NCI-H446 (cell line): ENCODE measurements around the gene RRAD.
"Not testable (repeated sequence)": the region's sequence is repeated elsewhere in the genome, so short reads cannot be mapped to it uniquely, and the experiment has no call there.

Source experiments
- DNase-seq, 2 experiments: peaks; one replicate each; lab custom pipeline; 2025; lab: John Stamatoyannopoulos, UW

The RRAD gene, protein sequence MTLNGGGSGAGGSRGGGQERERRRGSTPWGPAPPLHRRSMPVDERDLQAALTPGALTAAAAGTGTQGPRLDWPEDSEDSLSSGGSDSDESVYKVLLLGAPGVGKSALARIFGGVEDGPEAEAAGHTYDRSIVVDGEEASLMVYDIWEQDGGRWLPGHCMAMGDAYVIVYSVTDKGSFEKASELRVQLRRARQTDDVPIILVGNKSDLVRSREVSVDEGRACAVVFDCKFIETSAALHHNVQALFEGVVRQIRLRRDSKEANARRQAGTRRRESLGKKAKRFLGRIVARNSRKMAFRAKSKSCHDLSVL

DNA sequence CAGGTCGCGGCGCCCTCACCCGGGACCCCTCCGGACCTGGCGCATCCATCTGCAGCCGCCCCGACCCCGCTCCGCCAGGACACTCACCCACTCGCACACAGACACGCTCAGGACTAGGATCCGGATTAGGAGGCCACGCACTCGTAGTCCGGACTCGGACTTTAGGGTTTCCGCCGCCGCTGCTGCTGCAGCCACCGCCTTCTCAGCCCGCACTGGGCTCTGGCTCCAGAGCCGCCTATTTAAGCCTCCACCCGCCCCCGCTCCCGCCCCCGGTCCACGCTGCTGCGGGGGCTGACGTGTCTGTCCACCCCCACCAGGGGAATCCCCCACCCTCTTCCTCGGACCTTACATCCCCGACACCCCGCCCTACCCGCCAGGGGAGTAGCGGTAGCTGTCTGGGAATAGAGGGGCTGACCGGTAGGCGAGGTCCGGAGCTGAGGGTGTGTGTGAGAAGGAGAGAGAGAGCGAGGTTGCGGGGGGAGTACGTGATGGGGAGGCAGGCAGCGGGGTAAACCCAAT lies at the start of gene RRAD:
Gene RRAD (minus strand): TSS at position 214 of the 519 bp plus-strand sequence. CDS start 356 bp downstream, outside the sequence.
- no peak for DNase-seq

DNA sequence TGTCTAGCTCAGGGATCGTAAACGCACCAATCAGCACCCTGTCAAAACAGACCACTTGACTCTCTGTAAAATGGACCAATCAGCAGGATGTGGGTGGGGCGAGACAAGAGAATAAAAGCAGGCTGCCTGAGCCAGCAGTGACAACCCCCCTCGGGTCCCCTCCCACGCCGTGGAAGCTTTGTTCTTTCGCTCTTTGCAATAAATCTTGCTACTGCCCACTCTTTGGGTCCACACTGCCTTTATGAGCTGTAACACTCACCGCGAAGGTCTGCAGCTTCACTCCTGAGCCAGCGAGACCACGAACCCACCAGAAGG lies 49.6 kb upstream of the RRAD start:
- not testable (repeated sequence) for DNase-seq

DNA sequence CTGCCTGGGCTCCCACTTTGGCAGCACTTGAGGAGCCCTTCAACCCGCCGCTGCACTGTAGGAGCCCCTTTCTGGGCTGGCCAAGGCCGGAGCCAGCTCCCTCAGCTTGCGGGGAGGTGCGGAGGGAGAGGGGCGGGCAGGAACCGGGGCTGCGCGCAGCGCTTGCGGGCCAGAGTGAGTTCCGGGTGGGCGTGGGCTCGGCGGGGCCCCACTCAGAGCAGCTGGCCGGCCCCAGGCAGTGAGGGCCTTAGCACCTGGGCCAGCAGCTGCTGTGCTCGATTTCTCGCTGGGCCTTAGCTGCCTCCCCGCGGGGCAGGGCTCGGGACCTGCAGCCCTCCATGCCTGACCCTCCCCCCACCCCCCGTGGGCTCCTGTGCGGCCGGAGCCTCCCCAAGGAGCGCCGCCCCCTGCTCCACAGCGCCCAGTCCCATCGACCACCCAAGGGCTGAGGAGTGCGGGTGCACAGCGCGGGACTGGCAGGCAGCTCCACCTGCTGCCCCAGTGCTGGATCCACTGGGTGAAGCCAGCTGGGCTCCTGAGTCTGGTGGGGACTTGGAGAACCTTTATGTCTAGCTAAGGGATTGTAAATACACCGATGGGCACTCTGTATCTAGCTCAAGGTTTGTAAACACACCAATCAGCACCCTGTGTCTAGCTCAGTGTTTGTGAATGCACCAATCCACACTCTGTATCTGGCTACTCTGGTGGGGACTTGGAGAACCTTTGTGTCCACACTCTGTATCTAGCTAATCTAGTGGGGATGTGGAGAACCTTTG lies 49.0 kb upstream of the RRAD start:
- not testable (repeated sequence) for DNase-seq

DNA sequence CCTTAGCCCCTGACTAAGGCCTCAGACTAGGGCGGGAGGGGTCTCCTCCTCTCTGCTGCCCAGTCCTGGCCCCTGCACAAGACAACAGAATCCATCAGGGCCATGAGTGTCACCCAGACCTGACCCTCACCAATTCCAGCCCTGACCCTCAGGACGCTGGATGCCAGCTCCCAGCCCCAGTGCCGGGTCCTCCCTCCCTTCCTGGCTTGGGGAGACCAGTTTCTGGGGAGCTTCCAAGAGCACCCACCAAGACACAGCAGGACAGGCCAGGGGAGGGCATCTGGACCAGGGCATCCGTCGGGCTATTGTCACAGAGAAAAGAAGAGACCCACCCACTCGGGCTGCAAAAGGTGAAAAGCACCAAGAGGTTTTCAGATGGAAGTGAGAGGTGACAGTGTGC lies 48.4 kb upstream of the RRAD start:
- DNase-seq, result no peak

DNA sequence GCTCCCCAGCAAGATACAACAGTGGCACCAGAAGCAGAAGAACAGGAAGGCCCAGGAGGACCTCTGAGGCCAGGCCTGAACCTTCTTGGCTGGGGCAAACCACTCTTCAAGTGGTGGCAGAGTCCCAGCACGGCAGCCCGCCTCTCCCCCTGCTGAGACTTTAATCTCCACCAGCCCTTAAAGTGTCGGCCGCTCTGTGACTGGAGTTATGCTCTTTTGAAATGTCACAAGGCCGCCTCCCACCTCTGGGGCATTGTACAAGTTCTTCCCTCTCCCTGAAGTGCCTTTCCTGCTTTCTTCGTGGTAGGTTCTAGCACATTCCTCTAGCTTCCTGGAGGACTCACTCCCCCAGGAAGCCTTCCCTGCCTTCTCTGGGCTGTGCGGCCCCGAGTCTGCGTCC lies 47.6 kb upstream of the RRAD start:
- no peak for DNase-seq

DNA sequence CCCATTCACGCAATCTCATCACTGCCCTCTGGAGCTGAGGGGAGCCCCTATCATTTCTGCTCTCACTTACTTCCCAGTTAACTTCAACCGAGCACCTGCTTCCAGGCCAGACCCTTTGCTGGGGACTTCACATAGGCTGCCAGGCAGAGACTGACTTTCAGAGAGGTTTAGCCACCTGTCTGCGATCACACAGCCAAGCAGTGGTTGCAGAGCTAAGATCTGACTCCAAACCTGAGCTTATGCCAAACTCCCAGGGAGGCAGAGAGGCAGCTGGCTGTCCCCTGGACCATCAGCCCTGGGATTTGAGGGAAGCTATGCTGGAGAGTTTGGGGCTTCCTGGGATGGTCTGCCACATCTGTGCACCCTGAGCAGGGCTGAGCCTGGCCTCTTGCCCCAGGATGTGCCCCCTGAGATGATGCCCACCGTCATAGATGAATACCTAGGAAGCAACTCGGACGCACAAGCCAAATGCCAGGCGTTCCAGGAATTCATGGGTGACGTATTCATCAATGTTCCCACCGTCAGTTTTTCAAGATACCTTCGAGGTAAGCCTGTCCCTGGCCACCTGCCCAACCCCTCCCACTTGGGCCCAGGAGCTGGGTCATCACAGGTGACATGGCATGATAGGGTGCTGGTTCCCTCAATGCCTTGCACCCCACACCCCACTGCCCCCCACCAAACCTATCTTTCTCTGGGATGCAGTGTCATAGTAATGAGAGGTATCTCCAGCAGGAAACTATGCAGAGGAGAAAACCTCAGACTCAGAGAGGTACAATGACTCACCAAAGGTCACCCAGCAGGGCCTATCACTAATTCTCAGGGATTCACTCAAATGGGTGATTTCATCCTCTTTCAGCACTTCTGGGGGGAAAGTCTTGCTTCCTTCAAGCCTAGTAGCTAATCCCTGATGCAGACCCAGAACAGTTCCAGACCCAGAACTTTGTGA lies 45.7 kb upstream of the RRAD start:
- no peak for DNase-seq

DNA sequence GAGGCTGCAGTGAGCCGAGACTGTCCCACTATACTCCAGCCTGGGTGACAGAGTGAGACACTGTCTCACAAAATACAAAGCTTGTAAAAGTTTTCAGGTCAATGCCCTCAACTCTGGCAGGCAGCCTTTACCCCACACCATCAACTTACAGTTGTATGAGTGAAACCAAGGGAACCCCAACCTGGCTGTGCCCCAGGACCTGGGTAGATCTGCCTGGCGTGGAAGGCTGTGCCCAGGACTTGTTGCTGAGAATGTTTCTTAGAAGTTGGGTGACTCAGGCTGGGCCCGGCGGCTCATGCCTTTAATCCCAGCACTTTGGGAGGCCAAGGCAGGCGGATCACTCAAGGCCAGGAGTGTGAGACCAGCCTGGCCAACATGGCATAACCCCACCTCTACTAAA lies 43.5 kb upstream of the RRAD start:
- DNase-seq, result no peak

DNA sequence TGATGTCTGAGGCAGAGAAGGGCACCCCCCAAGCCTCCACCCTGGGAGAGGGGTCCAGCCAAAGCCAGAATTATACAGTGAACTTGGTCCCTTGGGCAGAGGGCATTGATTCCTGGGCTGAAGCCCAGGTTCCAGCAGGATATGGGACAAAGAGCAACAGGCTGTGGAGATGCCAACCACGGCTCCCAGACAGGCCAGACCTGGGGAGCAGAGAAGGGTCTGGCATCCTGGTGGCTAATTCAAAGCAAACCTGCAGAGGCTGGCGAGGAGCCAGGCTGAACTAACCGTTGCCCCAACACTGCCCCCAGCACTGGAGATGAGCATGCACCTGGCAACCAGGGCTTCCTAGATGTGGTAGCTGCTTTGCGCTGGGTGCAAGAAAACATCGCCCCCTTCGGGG lies 38.7 kb upstream of the RRAD start:
- DNase-seq, result no peak

DNA sequence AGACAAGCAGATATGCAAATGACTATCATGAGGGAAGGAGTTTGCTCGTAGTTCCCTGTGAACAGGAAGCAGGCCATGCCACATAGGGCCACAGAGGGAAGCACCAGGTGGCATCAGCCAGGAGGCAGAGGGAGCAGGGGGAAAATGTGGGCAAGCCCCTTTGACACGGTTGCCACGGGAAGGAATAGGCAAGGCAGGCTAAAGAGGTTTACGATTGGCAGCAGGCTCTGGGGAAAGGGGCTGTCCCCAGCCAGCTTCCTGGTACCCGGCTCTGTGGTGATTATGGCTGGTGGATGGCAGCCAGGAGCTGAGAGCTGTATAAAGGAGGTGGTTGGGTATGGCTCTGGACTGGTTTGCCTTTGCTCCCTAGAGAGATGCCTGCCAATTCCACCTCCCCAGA lies 36.6 kb upstream of the RRAD start:
- DNase-seq, result peak in 1 of 2 experiments; percentile 19

DNA sequence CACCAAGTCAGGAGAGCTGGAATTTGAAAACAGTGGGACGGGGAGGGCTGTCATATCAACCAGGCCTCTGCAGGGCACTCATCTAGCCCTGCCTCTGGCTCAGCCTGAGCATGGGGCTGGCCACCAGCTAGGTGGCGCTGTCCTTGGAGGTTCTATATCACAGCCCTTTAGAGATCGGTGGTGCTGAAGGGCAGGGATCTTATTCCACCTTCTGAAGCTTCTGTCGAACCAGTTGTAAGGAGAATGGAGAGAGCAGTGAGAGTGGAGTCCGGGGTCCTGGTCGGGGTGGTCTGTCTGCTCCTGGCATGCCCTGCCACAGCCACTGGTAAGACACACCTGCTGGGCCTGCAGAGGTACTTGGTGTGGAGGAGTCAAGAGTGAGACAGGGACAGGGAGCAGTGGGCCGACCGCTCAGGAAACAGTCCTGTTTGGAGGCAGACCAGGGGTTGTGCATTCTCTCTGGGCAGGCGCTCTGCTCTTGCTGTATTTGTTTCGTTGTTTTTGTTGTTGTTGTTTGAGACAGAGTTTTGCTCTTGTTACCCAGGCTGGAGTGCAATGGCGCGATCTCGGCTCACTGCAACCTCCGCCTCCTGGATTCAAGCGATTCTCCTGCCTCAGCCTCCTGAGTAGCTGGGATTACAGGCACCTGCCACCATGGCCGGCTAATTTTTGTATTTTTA lies 35.9 kb upstream of the RRAD start, which contains the start of gene CES3:
Gene CES3 (plus strand): TSS at position 202 of the 680 bp plus-strand sequence. CDS start 42 bp downstream, at position 244.
- DNase-seq, result peak in 1 of 2 experiments; percentile 52

DNA sequence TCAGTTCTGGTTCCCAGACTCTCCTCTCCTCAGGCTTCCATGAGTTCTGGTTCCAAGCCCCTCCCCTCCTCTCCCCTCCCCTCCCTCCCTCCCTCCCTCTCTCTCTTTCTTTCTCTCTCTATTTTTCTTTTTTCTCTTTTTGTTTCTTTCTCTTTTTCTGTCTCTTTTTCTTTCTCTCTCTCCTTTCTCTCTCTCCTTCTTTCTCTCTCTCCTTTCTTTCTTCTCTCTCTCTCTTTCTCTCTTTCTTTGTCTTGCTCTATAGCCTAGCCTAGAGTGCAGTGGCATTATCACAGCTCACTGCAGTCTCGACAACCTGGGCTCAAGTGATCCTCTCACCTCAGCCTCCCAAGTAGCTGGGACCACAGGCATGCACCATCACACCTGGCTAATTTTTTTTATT lies 34.9 kb upstream of the RRAD start:
- no peak for DNase-seq

DNA sequence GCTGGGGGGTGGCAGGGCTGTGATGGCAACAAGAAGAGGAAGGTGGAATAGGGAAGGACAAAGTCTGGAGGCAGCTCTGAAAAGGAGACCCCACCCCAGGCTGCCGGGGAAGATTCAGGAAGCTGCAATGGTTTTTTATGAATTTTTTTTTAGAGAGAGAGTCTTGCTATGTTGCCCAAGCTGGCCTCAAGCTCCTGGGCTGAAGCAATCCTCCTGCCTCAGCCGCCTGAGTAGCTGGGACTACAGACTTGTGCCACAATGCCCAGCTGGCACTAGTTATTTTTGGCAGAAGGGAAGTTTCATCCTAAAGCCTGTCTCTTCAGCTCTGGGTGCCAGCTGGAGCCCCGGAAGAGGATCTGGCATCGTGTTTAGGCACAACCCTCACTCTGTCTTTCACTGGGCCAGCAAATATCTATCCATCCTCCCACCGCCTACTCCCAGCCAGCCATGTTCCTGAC lies 34.4 kb upstream of the RRAD start:
- peak; percentile 61 to 87 for DNase-seq

DNA sequence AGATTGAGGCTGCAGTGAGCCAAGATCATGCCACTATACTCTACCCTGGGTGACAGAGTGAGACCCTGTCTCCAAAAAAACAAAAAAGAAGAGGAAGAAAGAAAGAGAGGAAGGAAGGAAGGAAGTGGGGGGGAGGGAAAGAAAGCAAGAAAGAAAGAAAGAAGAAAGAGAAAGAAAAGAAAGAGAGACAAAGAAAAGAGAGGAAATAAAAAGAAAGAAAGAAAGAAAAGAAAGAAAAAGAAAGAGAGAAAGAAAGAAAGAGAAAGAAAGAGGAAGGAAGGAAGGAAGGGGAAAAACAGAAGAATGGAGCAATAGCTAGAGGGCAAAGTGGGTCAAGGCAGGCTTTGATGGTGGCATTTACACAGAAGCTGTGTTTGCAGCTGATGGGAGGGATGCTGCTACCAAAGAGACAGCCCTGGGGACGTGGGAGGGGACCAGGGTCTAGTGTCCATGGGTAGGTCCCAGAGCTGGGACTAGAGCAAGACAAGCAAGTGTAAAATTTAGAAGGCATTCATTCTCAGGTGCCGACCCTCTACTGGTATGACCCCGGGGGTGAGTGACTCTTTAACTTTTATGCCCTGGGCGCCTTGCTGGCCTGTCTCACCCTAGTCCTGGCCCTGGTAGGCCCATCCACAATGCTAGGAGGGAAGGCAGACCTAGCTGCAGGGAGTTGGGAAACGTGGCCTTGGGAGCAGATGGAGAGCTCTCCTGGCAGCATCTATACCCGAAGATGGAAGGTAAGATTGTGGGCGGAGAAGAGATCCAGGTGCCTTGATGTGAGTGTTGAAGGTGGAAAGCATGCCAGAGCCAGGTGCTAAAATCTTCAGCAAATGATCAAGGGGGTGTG lies 33.7 kb upstream of the RRAD start:
- DNase-seq, result no peak

DNA sequence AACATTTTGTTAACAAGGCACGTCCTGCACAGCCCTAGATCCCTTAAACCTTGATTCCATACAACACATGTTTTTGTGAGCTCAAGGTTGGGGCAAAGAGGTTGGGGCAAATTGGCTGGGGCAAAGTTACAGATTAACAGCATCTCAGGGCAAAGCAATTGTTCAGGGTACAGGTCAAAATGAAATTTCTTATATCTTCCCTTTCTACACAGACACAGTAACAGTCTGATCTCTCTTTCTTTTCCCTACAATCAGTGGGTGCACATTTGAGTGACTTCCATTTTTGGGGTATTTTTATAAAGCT lies 30.8 kb upstream of the RRAD start:
- not testable (repeated sequence) for DNase-seq

DNA sequence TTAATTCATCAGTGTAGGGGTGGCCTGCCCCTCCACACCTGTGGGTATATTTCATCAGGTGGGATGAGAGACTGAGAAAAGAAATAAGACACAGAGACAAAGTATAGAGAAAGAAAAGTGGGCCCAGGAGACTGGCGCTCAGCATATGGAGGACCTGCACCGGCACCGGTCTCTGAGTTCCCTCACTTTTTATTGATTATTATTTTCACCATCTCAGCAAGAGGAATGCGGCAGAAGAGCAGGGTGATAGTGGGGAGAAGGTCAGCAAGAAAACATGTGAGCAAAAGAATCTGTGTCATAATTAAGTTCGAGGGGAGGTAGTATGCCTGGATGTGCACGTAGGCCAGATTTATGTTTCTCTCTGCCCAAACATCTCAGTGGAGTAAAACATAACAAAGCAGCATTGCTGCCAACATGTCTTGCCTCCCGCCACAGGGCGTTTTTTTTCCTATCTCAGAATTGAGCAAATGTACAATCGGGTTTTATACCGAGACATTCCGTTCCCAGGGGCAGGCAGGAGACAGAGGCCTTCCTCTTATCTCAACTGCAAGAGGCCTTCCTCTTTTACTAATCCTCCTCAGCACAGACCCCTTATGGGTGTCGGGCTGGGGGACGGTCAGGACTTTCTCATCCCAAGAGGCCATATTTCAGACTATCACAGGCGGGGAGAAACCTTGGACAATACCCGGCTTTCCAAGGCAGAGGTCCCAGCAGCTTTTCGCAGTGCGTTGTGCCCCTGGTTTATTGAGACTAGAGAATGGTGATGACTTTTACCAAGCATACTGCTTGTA lies 30.2 kb upstream of the RRAD start:
- DNase-seq, result not testable (repeated sequence)

DNA sequence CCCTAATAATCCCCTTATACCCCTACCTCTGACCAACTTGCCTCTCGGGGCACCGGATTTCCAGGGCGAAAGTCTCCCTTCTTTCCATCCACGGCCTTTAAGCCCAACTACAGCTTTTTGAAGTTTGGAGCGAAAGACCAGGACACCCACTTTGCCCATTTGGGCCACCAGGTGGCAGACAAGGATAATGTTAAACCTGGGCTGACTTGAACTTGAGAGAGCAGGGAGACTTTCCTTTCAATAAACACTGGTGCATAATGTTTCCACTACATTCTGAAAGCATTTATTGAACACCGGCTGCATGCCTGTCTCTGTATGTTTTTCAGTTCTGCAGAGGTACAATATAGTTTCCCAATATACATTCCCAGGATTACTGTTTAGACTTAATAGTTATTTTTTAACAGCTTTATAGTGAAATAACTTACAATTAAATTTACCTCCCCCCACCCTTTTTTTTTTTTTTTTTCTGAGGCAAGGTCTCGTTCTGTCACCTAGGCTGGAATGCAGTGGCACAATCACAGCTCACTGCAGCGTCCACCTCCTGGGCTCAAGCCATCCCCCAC lies 28.8 kb upstream of the RRAD start:
- peak; percentile 44 to 73 for DNase-seq

DNA sequence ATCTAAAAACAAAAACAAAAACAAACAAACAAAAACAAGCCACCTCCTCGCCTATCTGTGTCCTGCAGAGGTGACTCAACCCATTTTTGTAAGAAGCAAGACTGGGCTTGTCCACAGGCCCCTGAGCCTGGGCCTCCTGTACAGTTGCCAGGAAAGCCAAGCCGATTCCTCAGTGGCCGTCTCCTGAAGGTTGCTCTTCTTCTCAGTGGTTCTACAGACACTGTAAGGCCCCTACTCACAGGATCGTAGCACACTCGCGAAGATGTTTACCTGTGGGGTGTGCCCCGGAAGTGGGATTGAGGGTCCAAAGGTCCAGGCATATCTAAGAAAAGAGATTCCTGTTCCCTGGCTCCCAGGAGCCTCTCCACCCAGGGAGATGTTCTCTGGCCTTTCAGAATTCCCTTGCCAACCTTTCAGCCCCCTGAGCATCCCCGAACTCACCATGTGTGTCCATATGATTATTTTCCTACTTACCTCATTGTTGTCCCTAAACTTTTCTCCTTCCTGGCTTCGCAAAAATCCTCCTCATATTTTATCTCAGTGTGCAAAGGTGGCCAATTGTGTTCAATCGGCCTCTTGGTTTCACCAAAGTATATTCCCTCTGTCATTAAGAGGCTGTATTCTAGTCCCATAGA lies 28.2 kb upstream of the RRAD start:
- no peak for DNase-seq

DNA sequence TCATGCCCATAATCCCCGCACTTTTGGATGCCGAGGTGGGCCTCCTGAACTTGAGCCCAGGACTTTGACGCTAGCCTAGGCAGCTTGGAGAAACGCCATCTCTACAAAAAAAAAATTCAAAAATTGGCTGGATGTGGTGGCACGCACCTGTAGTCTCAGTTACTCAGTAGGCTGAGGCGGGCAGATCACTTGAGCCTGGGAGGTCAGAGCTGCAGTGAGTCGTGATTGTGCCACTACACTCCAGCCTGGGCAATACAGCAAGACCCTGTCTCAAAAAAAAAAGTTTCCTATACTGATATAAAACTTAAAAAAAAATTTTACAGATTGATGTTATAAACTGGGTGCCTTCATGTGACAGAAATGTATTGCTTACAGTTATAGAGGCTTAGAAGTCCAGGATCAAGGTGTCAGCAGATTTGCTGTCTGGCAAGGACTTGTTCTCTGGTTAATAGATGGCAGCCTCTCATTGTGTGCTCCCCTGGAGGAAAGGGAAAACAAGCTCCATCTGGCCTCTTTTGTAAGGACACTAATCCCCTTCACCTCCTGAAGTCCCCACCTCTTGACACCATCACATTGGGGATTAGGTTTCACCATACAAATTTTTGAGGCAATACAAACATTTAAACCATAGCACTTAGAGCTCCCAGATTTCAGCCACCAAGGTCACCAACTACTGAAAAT lies 27.2 kb upstream of the RRAD start:
- DNase-seq, result no peak
